Body of pancreas (tissue), 4 donors: ENCODE data around the gene PRKD3. TPM values are rescaled to one million over a fixed set of nuclear protein-coding genes. Genes with fewer than 3 reads are reported as not detected.

Source experiments
- ATAC-seq: fragments of 150-250 bp; one replicate; pipeline ENCODE4 v1.9.1; 2016
- DNase-seq, 4 donors: peaks; one replicate each; pipeline ENCODE4 v3.0.0-alpha.2; 2019
- H3K27ac ChIP-seq, 4 donors: fragments of 200-600 bp; sonication (generic); 1 replicate in 3 of 4; 2 replicates in 1 of 4; pipeline versions ENCODE4 v1.5.1 to v1.6.1; 2016 to 2019; ENCODE audit warnings: mild to moderate bottlenecking in 1 of 4, mixed read lengths in 1 of 4, moderate library complexity in 1 of 4
- H3K27me3 ChIP-seq, 2 donors: fragments of 200-600 bp; sonication (generic); one replicate each; pipeline ENCODE4 v1.6.0; 2016; ENCODE audit warnings: mild to moderate bottlenecking in 1 of 2
- H3K36me3 ChIP-seq, 2 donors: fragments of 200-600 bp; sonication (generic); replicated peaks in 1 of 2; 2 replicates each; pipeline ENCODE4 v1.5.1; 2016; ENCODE audit warnings: low read depth in 2 of 2; ENCODE audit not compliant: insufficient read depth in 1 of 2
- H3K4me1 ChIP-seq: fragments of 200-600 bp; sonication (generic); one replicate; pipeline ENCODE4 v1.6.0; 2016
- H3K4me3 ChIP-seq, 2 donors: fragments of 200-600 bp; sonication (generic); 1 replicate in 1 of 2; 2 replicates in 1 of 2; pipeline ENCODE4 v1.5.1; 2016 to 2019
- H3K9me3 ChIP-seq, 3 donors: fragments of 200-600 bp; sonication (generic); 1 replicate in 2 of 3; 2 replicates in 1 of 3; pipeline ENCODE4 v1.5.1; 2016
- CTCF ChIP-seq, 7 experiments: fragments of 450-650 bp in 4 of 7; fragments of 200-600 bp in 3 of 7; sonication (generic) in 3 of 7; IDR thresholded peaks; one replicate each; pipeline ENCODE4 v1.5.1; 2016 to 2019; ENCODE audit warnings: antibody characterized with exemption in 7 of 7
- POLR2A ChIP-seq, 3 donors: fragments of 450-650 bp; IDR thresholded peaks; one replicate each; pipeline ENCODE4 v1.6.1; 2016; ENCODE audit warnings: antibody characterized with exemption in 3 of 3, mild to moderate bottlenecking in 2 of 3
- WGBS, 2 donors: methylation state at CpG; one replicate each; pipeline ENCODE4 v1.1.5; 2017; 5-methylcytosine and 5-hydroxymethylcytosine counted together
- intact Hi-C: fragments of 100-400 bp; cut with DNase I; formaldehyde crosslinking; loops from one replicate; pipeline ENCODE4 v1.15.1; 2023
- total RNA-seq, 2 donors: library from RNA; depleted of rRNA; stranded (reverse); fragments of >200 nt; gene quantifications; one replicate each; pipeline ENCODE4 v1.1.0, GENCODE V29; 2016

PRKD3 gene
- total RNA-seq, 2 donors from 2014 or later, result 8.2 to 15.3 TPM

- no peak for ATAC-seq
- TF ChIP-seq CTCF (IDR thresholded peaks at IDR 0.05) (no peak), POLR2A (IDR thresholded peaks at IDR 0.05) (no peak)
- Histone ChIP-seq H3K4me3 (no peak overlapping the region), H3K4me1 (peaks cover 28% of the 10 kb centered on the region), H3K9me3 (no peaks in the 10 kb centered on the region), H3K36me3 (no peaks in the 10 kb centered on the region), H3K27ac (no peak overlapping the region), H3K27me3 (no peaks in the 10 kb centered on the region)
- DNase-seq, result no peak
- WGBS, 2 donors, result 87 to 90% methylated on average over 12 of the region's 12 CpGs
- intact Hi-C loops, result no loop called here
These were observed 4.7 kb downstream of the PRKD3 start for GRCh38 chr2:37319754-37320609.

GRCh38 chr2:37318401-37318800 lies 6.2 kb downstream of the PRKD3 start:
- Histone ChIP-seq H3K36me3 (no peaks in the 10 kb centered on the region), H3K4me1 (peaks cover 24% of the 10 kb centered on the region)
- TF ChIP-seq CTCF (IDR thresholded peaks at IDR 0.05) (no peak), POLR2A (IDR thresholded peaks at IDR 0.05) (no peak)

DNA sequence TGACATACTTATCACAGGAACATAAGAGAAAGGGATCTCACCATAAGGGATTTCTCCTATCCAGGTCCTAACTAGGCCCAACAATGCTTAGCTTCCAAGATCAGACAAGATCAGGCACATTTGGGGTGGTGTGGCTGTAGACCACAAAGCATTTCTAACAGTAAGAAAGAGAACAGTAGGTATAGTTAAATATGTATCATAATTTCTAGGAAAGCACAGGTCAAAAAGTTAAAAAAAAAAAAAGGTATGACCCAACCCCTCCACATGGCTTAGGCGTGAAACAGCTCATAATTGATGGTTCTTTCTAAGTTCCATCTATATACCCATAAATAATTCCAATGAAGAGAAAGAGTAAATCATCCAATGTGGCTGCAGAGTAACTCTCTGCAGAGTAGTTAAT lies 6.9 kb downstream of the PRKD3 start:
- peaks cover 18% of the 10 kb centered on the region for H3K4me1 ChIP-seq
- 81 to 92% methylated on average over 1 of the region's 1 CpG for WGBS, 2 donors
- intact Hi-C loops, result no loop called here
- H3K27ac ChIP-seq, result no peak overlapping the region
- TF ChIP-seq CTCF (IDR thresholded peaks at IDR 0.05) (no peak), POLR2A (IDR thresholded peaks at IDR 0.05) (no peak)
- DNase-seq (no peak), ATAC-seq (no peak)
- H3K27me3 ChIP-seq, result no peaks in the 10 kb centered on the region
- H3K36me3 ChIP-seq, result no peaks in the 10 kb centered on the region
- H3K4me3 ChIP-seq, result no peak overlapping the region
- no peaks in the 10 kb centered on the region for H3K9me3 ChIP-seq

More at GRCh38 chr2:37318401-37318800, 6.2 kb downstream of the PRKD3 start:
- intact Hi-C loops, result no loop called here
- Histone ChIP-seq H3K4me3 (no peak overlapping the region), H3K27ac (peak overlapping the region in 1 of 4 donors; percentile 24), H3K27me3 (no peaks in the 10 kb centered on the region), H3K9me3 (no peaks in the 10 kb centered on the region)
- ATAC-seq, result no peak
- no peak for DNase-seq
- WGBS, 2 donors, result 74 to 79% methylated on average over 5 of the region's 5 CpGs

- H3K36me3 ChIP-seq, result no peaks in the 10 kb centered on the region
- no peaks in the 10 kb centered on the region for H3K27me3 ChIP-seq
- no peaks in the 10 kb centered on the region for H3K9me3 ChIP-seq
- TF ChIP-seq CTCF (IDR thresholded peaks at IDR 0.05), result no peak
- no peak for TF ChIP-seq POLR2A (IDR thresholded peaks at IDR 0.05)
- no peak overlapping the region for H3K4me3 ChIP-seq
- intact Hi-C loops, result no loop called here
- H3K4me1 ChIP-seq, result peaks cover 3% of the 10 kb centered on the region
- no peak for DNase-seq
- H3K27ac ChIP-seq, result no peak overlapping the region
- ATAC-seq, result no peak
- WGBS, 2 donors, result 92 to 94% methylated on average over 5 of the region's 5 CpGs
These were observed 8.5 kb downstream of the PRKD3 start for GRCh38 chr2:37316181-37316580.

GRCh38 chr2:37315364-37315763 lies 9.3 kb downstream of the PRKD3 start:
- Histone ChIP-seq H3K36me3 (no peaks in the 10 kb centered on the region), H3K9me3 (no peaks in the 10 kb centered on the region), H3K27ac (no peak overlapping the region), H3K27me3 (no peaks in the 10 kb centered on the region), H3K4me1 (peaks cover 7% of the 10 kb centered on the region), H3K4me3 (no peak overlapping the region)
- intact Hi-C loops, result no loop called here
- 91 to 95% methylated on average over 3 of the region's 3 CpGs for WGBS, 2 donors
- DNase-seq (no peak), ATAC-seq (no peak)
- TF ChIP-seq CTCF (IDR thresholded peaks at IDR 0.05) (no peak), POLR2A (IDR thresholded peaks at IDR 0.05) (no peak)
